Stimulated activated CD8-positive, alpha-beta memory T cell treated with anti-CD3 and anti-CD28 coated beads, Interleukin-15, amount 100 ng/mL, for 24 hours (primary cell): ENCODE results near the gene AGO3.
"Not testable (repeated sequence)": the region's sequence is repeated elsewhere in the genome, so short reads cannot be mapped to it uniquely, and the experiment has no call there.

Source experiments
- DNase-seq: peaks from one replicate; pipeline ENCODE4 v3.0.0-alpha.2; 2020; ENCODE audit warnings: low read depth

The AGO3 gene

DNA sequence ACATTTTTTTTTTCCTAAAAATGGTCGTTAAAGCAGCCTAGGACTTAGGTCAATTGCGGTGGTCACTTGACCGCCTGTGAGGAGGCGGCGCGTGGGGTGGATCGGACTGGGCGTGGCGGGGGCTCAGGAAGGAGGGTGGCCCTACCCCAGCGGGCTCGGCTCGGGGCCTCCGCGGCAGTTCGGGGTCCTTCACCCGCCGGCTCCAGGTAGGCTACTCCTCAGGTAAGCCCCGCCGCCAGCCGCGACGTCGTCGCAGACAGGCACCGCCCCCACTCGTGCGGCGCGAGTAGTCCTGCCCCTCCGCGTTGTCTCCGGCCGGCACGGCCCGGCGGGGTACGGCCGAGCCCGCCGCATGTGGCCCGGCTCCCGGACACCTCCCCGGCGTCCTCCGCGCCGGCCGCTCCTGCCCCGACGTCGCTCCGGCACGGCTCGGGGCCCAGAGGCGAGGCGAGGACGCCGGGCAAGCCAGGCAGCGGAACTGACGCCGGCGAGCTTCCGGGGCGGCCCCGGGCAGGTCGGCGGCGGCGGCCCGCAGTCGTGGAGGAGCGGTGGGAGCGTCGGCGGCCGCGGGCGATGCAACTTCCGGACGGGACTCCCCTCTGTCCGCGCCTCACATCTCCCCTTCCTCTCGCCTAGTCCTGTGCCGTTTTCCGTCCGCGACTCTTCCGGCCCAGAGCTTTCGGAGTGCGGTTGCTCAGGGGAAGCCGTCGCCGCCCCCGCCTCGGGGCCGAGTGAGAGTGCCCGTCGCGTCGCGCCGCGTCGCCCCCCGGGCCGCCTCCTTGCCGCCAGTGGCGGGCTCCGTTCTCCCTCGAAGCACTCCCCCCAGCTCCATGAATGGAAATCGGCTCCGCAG is at the start of gene AGO3:
Gene AGO3, plus strand, starts transcription at position 513 of the 853 bp plus-strand sequence. Its CDS starts 322 bp downstream, at position 835.
- peak; percentile 77 for DNase-seq

DNA sequence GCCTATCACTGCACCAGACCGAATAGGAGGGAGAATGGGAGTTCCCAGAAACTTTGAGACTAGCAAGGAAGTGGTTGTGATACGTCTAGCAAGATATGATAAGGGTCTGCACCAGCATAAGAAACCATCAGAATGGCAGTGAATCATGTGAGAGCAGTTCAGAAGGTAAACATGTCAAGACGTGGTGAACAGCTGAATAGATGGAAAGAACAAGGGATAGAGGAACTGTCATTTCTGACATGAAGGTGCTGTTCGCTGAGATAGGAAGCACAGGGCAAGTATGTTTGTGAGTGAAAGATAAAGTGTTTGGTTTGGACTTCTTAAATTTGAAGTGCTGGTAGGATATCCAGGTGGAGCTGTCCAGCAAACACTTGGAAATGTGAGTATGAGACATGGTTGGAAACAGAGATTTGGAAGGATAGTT is 49.0 kb upstream of the AGO3 start:
- no peak for DNase-seq

DNA sequence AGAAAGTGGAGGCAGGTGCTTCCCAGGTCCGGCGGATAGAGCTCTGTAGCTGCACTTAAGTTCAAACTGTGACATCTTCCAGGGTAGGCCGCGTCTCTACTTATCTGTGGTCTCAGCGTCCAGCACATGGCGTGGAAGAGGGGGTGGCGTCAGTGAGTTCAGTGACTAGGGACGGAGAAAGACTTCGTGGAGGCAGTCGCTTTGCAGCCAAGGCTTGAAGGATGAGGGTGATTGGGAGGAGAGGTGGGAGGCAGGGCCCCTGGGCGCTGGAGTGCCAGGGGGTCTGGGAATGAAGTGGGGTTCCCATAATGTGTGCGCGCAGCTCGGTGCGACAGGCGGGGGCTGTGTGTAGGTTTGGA is 48.3 kb upstream of the AGO3 start:
- DNase-seq, result no peak

DNA sequence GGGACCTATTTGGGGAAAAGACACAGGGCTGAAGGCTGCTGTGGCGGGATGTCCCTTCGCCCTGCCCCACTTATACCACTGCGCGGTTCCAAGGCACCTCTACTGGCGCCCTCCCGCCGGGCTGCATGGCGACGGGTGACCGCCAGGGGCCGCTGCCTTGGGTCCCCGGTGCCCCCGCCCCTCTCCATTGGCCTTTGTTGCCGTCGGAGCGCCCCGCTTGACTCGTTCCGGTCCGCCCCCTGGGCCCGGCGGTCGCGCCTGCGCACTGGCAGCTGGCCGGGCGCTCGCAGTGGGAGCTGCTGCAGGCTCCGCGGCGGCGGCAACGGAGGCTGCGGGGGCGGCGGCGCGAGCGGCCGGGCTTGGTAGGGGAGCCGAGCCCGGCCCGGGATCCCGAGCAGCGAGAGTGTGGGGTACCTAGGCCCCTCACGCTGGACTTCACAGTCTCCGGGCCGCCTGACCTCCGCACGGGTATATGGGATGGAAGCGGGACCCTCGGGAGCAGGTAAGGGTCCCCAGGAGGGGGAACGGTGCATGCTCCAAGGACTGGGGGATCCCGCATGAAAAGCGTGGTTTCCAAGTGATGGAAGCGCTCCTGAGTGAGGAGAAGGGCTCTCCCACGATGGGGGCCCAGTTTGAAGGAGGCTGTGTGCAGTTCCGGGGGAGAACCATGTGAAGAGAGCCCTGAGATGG is 47.8 kb upstream of the AGO3 start, which contains the start of gene AGO1:
Gene AGO1, plus strand, starts transcription at position 265 of the 690 bp plus-strand sequence. Its CDS starts 213 bp downstream, at position 478.
- peak; percentile 96 for DNase-seq

DNA sequence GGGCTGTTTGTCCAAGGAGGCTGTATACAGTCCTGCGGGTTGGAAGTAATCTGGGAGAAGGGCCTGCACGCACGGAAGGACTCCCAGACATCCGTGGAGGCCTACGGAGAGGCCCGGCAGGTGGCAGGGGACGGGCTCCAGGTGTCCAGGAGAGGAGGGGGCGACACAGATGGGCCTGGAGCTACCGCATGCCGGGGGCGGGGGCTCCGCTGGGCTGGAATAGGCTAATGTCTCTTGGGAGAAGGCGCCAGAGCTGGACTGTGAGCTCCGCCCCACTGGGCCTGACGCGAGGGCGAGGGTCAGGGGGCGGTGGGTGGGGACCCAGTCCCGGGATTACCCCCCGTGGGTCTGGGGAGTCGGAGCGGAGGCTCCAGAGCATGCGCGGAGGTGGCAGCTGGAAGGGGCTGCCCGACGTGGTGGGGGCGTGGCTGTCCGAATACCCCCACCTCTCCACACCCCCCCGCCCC is 47.2 kb upstream of the AGO3 start:
- DNase-seq, result peak; percentile 6

DNA sequence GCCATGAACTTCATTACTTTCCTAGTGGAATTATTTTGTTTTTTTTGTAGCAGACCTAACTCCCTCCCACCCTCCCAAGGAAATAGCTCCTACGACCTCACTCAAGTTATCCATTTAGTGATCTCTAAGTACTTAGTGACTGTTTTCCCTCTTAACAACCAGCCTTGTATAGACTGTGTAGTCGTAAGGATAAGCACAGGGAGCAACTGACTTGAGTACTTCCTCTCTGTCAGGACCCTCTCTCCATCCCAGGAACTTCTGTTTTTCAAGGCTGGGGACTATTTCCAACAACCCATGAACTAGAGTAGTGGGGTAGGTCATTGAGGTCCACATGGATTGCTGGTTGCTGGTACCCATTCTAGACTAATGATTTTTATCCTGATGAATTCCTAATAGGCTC is 46.0 kb upstream of the AGO3 start:
- DNase-seq, result no peak

DNA sequence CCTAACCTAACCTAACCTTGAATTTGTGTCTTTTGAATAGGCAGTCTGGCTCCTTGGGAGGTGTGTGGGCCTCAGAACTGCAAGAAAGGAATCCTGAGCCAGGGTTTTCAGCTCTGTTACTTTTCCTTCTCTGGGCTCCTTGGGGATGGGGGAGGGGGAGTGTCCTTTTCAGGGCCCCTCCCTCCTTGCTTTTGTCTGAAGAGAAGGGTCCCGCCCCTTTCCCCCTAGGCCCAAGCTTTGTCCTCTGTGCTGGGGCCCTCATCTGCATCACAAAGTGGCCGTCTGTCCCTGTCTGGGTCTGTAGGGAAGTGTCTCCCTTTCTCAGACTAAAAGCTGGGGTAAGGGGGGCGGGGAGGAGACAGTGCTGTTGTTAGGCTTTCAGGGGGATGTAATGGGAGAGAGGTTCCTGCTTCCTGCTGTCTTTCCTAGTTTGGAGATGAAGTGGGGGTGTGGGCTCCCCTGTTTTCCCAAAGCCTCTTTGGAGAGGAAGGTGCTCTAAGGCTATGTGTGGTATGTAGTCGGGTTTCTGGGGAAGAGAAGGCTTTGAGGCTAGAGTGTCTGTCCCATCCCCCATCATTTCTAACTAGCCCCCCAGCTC is 44.8 kb upstream of the AGO3 start:
- DNase-seq, result no peak

DNA sequence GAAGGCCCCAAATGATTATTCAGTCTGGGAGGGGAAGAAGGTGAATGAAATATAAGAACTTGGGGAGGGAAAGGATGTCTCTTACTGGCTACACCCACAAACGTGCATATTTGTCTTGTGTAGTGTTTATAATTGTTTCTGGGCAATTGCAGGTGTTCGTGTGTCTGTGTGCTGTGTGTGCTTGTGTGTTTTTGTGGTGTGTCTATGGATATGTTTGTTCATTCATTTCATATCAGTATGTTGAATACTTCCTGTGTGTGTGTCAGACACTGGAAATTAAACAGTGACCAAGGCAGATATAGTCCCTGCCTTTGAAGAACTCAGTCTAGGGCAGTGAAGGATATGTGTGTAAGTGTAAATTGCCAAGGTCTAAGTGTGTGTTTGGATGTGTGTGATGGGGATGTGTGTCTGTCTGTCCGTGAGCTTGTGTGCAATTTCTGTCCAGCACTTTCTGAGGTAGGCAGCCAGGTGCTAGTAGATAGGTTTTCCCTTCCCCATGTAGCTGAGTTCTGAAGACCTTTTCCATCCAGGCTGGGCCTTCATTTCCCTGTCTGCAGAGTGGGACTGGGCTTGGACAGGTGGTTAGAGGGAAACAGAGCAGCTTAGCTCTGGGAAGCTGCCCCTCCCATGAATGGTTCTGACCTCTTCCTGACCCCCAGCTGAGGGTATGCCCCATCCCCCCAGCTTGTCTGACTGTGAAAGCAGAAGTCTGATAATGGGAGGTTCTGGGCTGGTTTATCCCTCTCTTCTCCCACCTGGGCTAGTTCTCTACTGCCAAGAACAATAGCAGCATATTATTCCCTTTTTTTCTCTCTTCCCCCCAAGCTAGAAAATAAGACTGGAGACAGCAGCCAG is 44.1 kb upstream of the AGO3 start:
- no peak for DNase-seq

DNA sequence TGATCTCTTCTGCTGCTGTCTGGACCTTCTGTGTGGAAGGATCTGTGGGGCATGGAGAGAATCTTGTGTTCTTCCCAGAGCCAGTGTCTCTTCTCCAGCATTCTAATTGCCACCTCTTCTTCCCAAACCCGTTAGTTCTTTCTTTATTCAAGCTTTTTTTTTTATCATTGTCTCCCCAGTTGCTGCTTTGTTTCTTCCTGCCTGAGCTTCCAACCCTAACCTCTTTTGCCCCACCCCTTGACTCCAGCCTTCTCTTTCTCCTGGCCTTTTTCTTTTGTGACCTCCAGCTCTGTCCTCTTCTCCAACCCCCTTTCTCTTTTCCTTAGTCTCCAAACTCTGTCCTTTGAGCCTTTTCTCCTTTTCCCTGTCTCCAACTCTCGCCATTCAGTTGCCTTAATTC is 43.4 kb upstream of the AGO3 start:
- DNase-seq, result no peak

DNA sequence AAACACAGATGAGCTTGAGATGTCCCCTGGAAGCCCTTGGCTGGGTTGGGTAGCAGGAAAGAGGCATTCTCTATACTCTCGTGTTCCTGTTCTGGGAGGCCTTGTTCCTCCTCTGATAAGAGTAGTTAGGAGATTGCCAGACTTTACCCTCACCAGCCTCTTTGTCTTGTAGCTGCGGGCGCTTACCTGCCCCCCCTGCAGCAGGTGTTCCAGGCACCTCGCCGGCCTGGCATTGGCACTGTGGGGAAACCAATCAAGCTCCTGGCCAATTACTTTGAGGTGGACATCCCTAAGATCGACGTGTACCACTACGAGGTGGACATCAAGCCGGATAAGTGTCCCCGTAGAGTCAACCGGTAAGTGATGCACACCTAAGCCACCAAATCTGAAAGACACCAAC is 42.6 kb upstream of the AGO3 start:
- DNase-seq, result no peak

DNA sequence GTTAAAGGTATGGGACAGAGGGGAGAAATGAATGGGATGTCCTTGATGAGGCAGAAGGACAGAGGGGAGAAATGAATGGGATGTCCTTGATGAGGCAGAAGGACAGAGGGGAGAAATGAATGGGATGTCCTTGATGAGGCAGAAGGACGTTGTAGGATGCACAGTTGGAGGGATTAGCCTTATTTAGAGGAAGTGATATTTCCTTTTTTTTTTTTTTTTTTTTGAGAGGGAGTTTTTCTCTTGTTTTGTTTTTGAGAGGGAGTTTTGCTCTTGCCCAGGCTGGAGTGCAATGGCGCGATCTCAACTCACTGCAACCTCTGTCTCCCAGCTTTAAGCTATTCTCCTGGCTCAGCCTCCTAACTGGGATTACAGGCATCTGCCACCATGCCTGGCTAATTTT is 41.9 kb upstream of the AGO3 start:
- not testable (repeated sequence) for DNase-seq

DNA sequence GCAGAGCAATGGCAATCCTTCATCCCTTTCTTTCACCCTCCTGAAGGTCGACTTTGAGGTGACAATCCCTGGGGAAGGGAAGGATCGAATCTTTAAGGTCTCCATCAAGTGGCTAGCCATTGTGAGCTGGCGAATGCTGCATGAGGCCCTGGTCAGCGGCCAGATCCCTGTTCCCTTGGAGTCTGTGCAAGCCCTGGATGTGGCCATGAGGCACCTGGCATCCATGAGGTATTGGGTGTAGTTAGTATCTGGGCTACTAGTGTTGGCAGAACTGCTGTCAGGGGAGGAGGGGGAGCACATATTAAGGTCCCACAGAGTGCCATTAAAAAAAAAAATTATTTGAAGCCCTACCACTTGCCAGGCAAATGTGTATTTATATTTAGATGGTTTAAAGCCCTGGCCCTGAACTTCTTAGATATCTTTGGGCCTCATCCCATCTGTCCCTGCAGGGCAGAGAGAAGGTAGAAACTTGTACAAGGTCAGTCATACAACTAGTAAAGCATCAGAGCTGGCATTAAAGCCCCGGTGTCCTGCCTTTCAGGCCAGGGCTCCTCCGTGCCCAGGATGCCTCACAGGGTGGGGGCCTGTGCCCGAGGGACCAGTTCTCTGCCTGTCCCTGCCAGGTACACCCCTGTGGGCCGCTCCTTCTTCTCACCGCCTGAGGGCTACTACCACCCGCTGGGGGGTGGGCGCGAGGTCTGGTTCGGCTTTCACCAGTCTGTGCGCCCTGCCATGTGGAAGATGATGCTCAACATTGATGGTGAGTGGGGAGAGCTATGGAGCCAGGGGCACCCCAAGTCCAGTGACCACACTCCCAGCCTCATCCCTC is 37.6 kb upstream of the AGO3 start:
- DNase-seq, result no peak

DNA sequence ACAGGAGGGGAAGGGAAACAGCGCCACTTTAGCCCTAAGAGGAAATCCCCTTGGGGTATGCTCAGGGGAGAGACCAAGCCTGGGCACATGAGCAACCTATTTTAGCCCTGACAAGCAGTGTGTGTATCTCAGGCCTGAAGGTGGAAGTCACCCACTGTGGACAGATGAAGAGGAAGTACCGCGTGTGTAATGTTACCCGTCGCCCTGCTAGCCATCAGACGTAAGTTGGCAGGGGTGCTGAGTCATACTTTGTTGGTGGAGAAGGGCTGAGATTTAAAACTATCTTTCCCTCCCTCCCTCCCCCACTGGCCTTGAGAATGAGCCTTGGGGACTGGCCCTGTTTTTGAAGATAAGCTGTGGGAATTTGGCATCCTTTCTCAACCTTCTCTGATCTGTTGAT is 36.7 kb upstream of the AGO3 start:
- DNase-seq, result no peak

DNA sequence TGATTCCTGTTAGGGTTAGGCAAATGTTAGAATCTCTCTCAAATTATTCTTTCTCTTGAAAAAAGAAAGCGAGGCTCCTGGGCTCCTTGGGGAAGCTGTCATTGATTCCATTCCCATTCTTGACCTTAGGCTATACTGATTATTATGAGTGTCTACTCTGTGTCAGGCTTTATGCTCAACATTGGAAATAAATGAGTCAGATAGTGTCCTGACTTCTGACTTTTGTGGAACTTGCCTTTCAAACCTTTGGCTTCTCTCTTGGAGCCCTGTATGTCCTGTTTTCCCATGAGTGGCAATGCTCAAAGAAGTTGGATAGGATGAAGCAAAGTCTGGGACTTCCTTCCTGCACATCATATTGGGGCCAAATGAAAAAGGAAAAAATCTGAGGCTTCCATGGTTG is 36.2 kb upstream of the AGO3 start:
- DNase-seq, result no peak

DNA sequence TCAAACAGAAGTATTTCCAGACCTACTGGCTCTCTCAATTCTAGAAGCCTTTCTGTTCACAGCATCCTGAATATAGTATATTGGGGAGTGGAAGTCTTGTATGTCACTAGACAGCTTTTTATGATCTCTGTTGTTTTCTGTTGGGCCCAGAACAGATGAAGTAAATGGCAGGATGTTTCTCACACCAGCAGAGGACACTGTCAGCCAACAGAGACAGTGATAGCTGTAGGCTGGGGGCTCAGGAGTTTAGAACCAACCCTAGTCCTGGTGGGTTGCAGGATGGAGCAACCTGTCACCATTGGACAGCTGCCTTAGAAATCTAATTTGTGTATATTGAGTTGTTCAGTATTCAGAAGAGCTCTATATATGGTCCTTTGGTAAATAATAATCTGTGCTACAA is 31.0 kb upstream of the AGO3 start:
- DNase-seq, result no peak

DNA sequence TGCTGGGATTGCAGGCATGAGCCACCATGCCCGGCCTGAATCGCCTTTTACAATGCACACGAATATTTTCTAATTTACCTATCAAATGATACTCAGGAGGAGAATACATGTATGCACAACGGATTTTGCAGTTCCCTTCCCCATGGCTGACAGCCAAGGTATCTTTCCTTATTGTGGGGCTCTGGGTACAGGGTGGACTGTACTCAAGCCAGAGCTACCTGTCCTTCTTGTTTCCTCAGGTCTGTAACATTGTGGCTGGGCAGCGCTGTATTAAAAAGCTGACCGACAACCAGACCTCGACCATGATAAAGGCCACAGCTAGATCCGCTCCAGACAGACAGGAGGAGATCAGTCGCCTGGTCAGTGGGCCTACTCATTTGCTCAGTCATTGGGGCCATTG is 29.7 kb upstream of the AGO3 start:
- DNase-seq, result no peak

DNA sequence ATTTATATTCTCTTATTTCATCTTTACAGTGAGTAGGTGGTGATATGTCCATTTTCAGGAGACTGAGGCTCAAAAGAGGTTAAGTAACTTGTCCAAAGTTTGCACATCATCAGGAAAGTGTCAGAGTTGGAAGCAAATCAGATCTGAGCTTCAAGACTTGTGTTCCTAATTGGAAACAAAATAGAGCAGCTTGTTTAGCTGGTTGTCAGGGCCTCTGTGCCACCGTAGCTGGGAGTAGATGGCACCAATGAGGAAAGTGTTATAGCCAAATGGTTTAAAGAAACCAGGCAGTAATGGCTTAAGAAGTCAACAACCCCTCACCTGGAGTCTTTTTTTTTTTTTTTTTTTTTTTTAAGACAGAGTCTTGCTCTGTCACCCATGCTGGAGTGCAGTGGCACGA is 28.2 kb upstream of the AGO3 start:
- no peak for DNase-seq

DNA sequence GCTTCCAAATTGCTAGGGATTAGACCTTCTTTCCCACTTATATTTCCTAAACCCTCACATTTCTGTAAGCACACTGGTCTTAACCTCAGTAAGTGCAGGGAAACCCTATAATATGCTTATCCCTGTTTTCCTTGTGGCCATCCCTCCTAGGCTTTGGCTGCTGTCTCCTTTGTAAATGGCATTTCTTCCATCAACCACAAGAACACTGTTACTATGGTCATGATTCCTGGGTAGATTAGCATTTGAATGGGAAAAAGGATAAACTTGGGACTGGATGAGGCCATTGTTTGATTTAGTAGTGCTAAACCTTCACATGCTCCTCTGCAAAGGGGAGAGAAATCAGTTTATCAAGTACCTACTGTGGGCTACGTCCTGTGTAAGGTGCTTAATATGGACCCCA is 16.2 kb upstream of the AGO3 start:
- no peak for DNase-seq

DNA sequence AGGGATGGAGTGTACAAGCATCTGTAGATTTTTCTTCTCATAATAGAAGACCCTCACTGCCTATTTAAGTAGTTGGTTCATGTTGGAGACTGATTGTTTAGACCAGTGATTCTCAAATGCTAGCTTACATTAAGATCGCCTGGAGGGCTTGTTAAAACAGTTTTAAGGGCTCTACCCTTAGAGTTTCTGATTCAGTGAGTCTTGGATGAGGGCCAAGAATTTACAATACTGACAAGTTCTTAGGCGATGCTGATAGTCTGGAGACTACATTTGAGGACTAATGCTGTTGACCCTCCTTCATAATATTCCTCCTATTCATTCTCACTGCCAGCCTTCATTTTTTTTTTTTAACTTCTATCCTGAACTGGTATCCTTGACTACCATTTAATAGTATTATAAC is 15.2 kb upstream of the AGO3 start:
- DNase-seq, result no peak

DNA sequence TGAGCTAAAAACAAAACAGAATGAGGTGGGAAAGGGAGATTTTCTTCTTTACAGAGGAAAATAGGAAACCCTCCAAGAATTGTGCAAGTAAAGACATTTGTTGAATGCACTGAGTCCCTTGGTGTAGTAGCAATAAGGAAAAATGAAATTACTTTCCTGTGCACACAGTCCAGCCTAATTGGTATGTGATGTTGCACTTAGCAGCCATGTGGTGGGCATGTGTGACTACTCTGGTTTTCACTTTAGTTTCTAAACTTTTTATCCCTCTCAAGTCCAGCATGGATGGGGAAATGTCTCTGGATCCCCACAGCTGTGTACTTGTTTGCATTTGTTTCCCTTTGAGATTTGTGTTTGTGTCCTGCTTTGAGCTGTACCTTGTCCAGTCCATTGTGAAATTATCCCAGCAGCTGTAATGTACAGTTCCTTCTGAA is 7.1 kb upstream of the AGO3 start:
- no peak for DNase-seq

DNA sequence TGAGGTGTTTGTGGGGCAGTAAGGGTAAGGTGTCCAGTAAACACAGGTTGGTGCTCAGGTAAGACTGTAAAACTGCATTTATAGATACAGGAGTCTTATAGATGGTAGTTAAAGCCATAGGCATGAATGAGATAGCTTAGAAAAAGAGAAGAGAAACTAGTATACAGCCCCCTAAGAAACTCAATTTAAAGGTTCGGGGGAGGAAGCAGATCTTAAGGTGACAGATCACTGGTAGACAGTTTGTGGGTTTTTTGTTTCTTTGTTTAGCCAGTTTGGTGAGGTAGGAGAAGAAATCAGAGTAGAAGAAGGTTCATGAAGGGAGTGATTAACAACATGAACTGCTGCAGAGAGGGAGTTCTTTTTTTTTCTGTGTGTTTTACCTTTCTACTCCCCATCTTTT is 6.1 kb upstream of the AGO3 start:
- no peak for DNase-seq
